Chondrocyte (in vitro differentiated cells): Measurements from ENCODE around the gene ALG14. TPM values are rescaled to one million over a fixed set of nuclear protein-coding genes. Genes with fewer than 3 reads are reported as not detected.

Experiments
- DNase-seq: peaks from one replicate; pipeline ENCODE4 v3.0.0; 2021; ENCODE audit warnings: mixed read lengths, low spot score
- H3K27ac Mint-ChIP-seq: one replicate; pipeline ENCODE4 v1.8.0; 2021; ENCODE audit warnings: mild to moderate bottlenecking, moderate library complexity, mixed read lengths; ENCODE audit not compliant: unreplicated experiment
- H3K27me3 Mint-ChIP-seq: 2 replicates; pipeline ENCODE4 v1.8.0; 2021; ENCODE audit warnings: low read depth, mixed read lengths
- H3K36me3 Mint-ChIP-seq: 2 replicates; pipeline ENCODE4 v1.8.0; 2021; ENCODE audit warnings: low read depth, mixed read lengths
- H3K4me1 Mint-ChIP-seq: 2 replicates; pipeline ENCODE4 v1.8.0; 2021; ENCODE audit warnings: low read depth, mild to moderate bottlenecking, mixed read lengths
- H3K4me3 Mint-ChIP-seq: one replicate; pipeline ENCODE4 v1.8.0; 2021; ENCODE audit warnings: mild to moderate bottlenecking, moderate library complexity, mixed read lengths; ENCODE audit not compliant: unreplicated experiment
- H3K9me3 Mint-ChIP-seq: 2 replicates; pipeline ENCODE4 v1.8.0; 2021; ENCODE audit warnings: low read depth, mixed read lengths
- total RNA-seq: library from RNA; stranded (reverse); gene quantifications from 3 replicates; pipeline ENCODE4 v1.2.1, GENCODE V29; 2021
- TF ChIP-seq, protein P1 (sequence below): fragments of 200-600 bp; sonication (generic); IDR thresholded peaks from 2 replicates; pipeline ENCODE4 v1.5.0; 2021; ENCODE audit warnings: antibody characterized with exemption, mild to moderate bottlenecking, moderate library complexity

ALG14 gene
- total RNA-seq, 1 donor from 2014 or later: 3.8 TPM

DNA sequence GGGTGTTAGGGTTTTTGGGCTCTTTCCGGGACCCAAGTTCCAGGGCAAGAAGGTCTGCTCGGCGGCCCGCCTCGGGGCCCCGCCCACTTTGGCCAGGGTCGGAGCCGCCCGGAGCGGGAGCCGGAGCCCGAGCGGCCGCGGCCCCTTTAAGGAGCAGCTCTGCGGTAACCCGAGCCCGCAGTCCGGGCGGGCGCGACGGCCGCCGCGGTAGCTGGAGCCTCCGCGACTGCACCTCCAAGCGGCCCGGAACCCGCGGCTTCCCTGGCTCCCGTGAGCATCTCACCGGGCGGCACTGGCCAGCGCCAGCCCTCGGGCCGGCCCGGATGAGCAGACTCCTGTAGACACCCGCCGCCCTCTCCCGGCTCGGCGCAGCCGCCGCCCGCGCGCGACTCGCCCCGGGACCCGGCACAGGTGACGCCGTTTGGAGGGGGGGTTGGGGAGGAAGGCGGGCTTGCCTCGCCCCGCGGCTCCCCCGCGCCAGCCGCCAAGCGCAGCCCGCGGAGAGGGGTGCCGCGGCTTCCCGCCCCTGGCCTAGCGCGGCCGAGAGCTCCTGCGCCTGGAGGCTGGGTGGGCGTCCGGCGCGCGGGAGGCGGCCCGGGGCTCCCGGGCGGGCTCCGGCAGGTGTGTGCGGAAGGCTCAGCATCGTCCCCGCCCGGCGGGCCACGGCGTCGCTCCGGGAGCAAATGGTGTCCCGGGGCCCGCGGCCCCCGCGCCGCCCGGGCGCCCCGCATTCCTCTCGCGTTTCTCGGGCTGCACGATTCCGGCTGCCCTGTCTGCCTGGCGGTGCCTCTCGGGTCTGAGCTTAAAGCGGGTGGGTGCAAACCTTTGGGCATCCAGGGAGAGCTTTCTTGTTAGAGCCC is 44.7 kb upstream of the ALG14 start, which contains the start of gene TLCD4:
Gene TLCD4 (plus strand): TSS at position 149 of the 860 bp plus-strand sequence. CDS start 26,547 bp downstream, outside the sequence.
- peaks cover 11% of the 10 kb centered on the region for H3K4me1 Mint-ChIP-seq
- H3K27ac Mint-ChIP-seq: no peak within 1 kb of the TSS
- no peak for DNase-seq
- no peaks in the 10 kb centered on the region for H3K9me3 Mint-ChIP-seq
- TF ChIP-seq, protein P1, sequence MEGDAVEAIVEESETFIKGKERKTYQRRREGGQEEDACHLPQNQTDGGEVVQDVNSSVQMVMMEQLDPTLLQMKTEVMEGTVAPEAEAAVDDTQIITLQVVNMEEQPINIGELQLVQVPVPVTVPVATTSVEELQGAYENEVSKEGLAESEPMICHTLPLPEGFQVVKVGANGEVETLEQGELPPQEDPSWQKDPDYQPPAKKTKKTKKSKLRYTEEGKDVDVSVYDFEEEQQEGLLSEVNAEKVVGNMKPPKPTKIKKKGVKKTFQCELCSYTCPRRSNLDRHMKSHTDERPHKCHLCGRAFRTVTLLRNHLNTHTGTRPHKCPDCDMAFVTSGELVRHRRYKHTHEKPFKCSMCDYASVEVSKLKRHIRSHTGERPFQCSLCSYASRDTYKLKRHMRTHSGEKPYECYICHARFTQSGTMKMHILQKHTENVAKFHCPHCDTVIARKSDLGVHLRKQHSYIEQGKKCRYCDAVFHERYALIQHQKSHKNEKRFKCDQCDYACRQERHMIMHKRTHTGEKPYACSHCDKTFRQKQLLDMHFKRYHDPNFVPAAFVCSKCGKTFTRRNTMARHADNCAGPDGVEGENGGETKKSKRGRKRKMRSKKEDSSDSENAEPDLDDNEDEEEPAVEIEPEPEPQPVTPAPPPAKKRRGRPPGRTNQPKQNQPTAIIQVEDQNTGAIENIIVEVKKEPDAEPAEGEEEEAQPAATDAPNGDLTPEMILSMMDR: no peak
- H3K36me3 Mint-ChIP-seq: peaks cover 2% of the 10 kb centered on the region
- peak within 1 kb of the TSS; percentile 81 for H3K4me3 Mint-ChIP-seq
- peaks cover 18% of the 10 kb centered on the region for H3K27me3 Mint-ChIP-seq

DNA sequence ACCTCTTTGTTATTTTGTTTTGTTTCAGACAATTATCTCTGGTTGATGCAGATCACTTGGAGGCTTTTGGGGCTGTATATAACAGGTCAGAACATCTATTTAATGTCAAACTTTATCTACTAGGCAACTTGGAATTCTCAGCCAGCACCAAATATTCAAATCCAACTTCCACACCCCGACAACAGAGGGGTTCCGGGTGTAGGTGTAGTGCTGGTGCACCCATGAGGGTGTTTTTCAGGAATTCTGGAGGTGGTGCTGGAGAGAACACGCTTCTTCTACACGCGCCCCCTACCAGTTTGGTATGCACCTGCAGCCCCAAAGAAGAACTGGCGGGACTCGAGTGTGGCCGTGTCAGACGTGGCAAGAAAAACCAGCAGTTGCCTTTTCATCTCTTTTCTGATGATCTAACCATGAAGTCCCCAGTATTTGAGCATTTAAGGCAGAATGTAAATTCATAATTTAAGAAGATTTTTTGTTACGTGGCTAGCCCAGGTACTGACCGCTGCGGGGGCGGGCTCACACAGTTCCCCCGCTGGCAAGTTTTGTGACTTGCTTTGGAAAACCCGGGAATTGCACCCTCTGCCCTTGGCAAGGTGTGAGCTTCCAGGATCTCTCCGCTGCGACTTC is 43.9 kb upstream of the ALG14 start:
- Mint-ChIP-seq H3K27ac (no peak overlapping the region), H3K36me3 (no peaks in the 10 kb centered on the region)

DNA sequence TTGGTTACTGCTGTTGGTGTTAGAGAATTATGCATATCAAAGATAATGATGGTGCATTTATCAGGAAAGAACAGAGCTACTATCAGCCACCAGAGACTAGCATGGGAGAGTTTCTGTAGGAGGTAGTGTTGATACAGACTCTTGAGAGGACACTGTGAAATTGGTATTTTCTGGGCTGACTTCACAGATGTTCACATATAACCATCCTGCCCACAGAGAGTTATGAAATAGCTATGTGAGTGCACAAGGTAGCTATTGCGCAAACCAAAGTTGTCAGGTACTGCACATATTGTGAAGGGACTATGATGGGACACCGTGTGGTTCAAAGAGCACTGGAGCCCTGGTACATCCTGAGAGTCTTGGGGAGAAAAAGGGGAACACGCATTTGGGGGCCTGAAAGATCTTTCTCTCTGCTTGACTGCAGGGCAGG is 43.0 kb upstream of the ALG14 start:
- H3K9me3 Mint-ChIP-seq: no peaks in the 10 kb centered on the region
- H3K4me3 Mint-ChIP-seq: no peak overlapping the region
- TF ChIP-seq, protein P1: no peak
- peaks cover 25% of the 10 kb centered on the region for H3K27me3 Mint-ChIP-seq
- H3K36me3 Mint-ChIP-seq: no peaks in the 10 kb centered on the region
- H3K4me1 Mint-ChIP-seq: peaks cover 11% of the 10 kb centered on the region
- no peak overlapping the region for H3K27ac Mint-ChIP-seq
- no peak for DNase-seq

More for the DNA sequence above, 43.9 kb upstream of the ALG14 start:
- no peaks in the 10 kb centered on the region for H3K9me3 Mint-ChIP-seq
- TF ChIP-seq, protein P1: peak; percentile 77
- H3K4me1 Mint-ChIP-seq: peaks cover 11% of the 10 kb centered on the region
- peak overlapping the region; percentile 81 for H3K4me3 Mint-ChIP-seq
- no peak for DNase-seq
- H3K27me3 Mint-ChIP-seq: peaks cover 23% of the 10 kb centered on the region

DNA sequence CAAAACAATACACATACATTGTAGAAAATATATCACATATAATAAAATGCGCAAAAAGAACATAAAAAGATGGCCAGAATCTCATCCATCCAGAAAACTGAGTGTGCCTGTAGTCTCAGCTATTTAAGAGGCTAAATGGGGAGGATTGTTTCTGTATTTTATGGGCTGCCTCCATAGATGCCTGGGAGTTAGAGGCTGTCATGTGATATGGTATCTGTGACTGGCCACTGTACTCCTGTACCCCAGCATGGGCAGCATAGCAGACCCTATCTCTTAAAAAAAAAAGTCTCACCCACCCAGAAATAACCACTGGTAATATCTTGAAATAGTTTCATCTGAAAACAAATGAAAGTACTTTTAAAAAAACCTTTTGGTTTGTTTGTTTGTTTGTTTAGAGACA is 40.9 kb upstream of the ALG14 start:
- no peak overlapping the region for H3K27ac Mint-ChIP-seq
- no peaks in the 10 kb centered on the region for H3K9me3 Mint-ChIP-seq
- H3K4me3 Mint-ChIP-seq: no peak overlapping the region

DNA sequence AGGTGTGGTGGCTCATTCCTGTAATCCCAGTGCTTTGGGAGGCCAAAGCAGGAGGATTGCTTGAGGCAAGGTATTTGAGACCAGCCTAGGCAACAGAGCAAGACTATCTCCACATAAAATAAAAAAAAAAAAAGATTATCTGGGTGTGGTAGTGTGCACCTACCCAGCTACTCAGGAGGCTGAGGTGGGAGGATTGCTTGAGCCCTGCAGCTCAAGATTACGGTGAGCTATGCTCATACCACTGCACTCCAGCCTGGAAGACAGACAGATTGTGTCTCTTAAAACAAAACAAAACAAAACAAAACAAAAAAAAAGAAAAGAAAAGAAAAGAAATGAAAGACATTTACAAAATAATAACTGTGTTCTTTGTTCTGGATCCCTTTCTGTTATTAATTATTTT is 38.3 kb upstream of the ALG14 start:
- no peak overlapping the region for H3K4me3 Mint-ChIP-seq
- no peaks in the 10 kb centered on the region for H3K9me3 Mint-ChIP-seq
- H3K4me1 Mint-ChIP-seq: no peaks in the 10 kb centered on the region
- DNase-seq: no peak
- TF ChIP-seq, protein P1: no peak
- H3K36me3 Mint-ChIP-seq: no peaks in the 10 kb centered on the region
- H3K27ac Mint-ChIP-seq: no peak overlapping the region
- H3K27me3 Mint-ChIP-seq: peaks cover 18% of the 10 kb centered on the region

More for the DNA sequence above, 40.9 kb upstream of the ALG14 start:
- no peak for DNase-seq
- Mint-ChIP-seq H3K4me1 (peaks cover 11% of the 10 kb centered on the region), H3K36me3 (no peaks in the 10 kb centered on the region), H3K27me3 (peaks cover 18% of the 10 kb centered on the region)
- TF ChIP-seq, protein P1: no peak
